Activated CD4-positive, alpha-beta T cell treated with anti-CD3 and anti-CD28 coated beads for 24 hours (primary cell): ENCODE measurements around the gene SUZ12.
"Not testable (repeated sequence)": the region's sequence is repeated elsewhere in the genome, so short reads cannot be mapped to it uniquely, and the experiment has no call there.

Experiments used
- DNase-seq, 2 donors: peaks; one replicate each; pipeline ENCODE4 v3.0.0-alpha.2; 2020; ENCODE audit warnings: low read depth in 2 of 2

SUZ12 gene

DNA sequence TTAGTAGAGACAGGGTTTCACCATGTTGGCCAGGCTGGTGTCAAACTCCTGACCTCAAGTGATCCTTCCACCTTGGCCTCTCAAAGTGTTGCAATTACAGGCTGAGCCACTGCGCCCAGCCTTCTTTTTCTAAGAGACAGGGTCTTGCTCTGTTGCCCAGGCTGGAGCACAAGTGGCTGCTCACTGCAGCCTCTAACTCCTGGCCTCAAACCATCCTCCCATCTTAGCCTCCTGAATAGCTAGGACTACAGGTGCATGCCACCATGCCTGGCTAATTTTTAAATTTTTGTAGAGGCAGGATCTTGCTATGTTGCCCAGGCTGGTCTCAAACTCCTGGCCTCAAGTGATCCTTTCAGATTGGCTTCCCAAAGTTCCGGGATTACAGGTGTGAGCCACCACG, 15.1 kb downstream of the SUZ12 start:
- not testable (repeated sequence) for DNase-seq

DNA sequence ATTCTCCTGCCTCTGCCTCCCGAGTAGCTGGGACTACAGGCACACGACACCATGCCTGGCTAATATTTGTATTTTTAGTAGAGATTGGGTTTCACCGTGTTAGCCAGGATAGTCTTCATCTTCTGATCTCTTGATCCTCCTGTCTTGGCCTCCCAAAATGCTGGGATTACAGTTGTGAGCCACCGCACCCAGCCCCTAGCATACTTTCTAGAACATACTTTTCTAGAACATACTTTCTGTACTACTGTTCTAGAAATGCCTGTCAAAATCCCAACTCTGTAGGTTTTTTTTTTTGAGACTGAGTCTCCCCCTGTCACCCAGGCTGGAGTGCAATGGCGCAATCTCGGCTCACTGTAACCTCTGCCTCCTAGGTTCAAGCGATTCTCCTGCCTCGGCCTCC, 27.3 kb downstream of the SUZ12 start:
- not testable (repeated sequence) for DNase-seq

DNA sequence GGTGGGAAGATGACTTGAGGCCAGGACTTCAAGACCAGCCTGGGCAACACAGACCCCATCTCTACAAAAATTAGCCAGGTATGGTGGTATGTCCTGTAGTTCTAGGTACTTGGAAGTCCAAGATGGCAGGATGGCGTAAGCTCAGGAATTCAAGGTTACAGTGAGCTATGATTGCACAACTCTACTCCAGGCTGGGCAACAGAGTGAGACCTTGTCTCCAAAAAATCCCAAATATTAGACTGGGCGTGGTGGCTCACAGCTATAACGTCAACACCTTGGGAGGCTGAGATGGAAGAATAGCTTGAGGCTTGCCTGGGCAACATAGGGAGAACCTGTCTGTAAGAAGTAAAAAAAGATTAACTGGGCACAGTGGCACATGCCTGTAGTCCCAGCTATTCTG, 30.8 kb downstream of the SUZ12 start:
- DNase-seq: no peak

DNA sequence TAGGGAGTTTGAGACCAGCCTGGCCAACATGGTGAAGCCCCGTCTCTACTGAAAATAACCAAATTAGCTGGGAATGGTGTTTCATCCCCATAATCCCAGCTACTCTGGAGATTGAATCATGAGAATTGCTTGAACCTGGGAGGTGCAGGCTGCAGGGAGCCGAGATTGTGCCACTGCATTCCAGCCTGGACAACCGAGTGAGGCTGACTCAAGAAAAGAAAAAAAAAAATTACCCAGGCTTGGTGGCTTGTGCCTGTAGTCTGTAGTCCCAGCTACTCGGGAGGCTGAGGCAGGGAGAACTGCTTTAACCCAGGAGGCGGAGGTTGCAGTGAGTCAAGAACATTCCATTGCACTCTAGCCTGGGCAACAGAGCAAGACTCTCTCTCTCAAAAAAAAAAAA, 33.6 kb downstream of the SUZ12 start:
- not testable (repeated sequence) for DNase-seq

DNA sequence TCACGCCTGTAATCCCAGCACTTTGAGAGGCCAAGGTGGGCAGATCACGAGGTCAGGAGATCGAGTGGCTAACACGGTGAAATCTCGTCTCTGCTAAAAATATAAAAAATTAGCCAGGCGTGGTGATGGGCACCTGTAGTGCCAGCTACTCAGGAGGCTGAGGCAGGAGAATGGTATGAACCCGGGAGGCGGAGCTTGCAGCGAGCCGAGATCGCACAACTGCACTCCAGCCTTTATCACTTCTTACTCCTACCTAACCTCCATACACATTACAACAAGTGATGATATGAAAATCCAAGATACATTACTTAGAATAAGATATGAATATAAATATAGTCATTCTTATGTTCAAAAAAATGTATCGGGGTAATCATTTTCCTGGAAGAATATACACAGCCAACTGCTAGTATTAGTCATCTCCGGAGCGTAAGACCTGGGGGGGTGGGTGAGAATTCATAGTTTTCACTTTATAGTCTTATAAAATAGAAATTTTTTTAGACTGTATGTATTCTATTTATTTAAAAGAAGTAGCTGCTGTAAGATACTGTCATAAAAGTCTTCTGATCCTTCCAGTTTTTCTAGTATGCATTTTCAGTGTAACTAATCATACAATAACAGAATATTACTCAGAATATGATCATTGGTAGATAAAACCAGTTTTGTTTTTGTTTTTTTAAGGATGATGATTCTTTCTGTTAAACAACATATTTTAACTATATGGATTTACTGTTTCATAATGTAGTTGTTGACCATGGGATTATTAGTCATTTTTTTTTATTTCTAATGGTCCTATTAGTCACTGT, 37.7 kb downstream of the SUZ12 start:
- not testable (repeated sequence) for DNase-seq

DNA sequence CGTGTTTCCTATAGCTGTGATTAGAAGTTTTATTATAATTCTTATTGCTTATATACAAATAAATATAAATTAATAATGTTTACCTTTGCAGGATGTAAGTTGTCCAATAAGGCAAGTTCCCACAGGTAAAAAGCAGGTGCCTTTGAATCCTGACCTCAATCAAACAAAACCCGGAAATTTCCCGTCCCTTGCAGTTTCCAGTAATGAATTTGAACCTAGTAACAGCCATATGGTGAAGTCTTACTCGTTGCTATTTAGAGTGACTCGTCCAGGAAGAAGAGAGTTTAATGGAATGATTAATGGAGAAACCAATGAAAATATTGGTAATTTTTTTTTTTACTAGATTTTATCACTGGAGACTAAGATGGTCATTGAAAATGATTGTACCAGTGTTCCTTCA, 38.6 kb downstream of the SUZ12 start:
- DNase-seq: not testable (repeated sequence)

DNA sequence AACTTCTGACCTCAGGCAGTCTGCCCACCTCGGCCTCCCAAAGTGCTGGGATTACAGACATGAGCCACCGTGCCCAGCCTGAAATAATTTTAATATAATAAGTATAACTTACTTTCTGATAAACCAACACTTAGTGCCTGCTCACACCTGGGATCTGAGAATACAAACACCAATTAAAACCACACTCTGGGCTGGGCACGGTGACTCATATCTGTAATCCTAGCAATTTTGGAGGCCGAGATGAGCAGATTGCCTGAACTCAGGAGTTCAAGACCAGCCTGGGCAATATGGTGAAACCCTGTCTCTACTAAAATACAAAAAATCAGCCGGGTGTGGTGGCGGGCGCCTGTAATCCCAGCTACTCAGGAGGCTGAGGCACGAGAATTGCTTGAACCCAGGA, 55.0 kb downstream of the SUZ12 start:
- DNase-seq: not testable (repeated sequence)

DNA sequence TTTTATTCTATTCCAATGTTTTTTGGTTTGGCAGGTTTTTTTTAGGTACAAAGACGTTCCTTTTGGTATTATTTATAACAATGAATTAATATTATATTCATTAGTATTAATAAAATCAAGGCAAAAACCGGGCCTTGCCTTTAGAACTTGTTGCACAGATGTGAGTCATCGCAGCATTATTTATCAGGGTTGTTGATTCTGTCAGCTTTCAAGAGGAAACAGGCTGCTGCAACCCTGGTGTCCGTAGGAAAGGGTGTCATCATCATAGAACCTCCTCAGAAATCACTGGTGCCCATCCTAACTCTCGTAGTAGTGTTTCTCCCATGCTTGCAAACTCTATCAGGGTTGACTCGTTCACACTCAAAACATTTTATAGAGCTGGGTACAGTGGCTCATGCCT, 60.2 kb downstream of the SUZ12 start:
- DNase-seq: no peak

DNA sequence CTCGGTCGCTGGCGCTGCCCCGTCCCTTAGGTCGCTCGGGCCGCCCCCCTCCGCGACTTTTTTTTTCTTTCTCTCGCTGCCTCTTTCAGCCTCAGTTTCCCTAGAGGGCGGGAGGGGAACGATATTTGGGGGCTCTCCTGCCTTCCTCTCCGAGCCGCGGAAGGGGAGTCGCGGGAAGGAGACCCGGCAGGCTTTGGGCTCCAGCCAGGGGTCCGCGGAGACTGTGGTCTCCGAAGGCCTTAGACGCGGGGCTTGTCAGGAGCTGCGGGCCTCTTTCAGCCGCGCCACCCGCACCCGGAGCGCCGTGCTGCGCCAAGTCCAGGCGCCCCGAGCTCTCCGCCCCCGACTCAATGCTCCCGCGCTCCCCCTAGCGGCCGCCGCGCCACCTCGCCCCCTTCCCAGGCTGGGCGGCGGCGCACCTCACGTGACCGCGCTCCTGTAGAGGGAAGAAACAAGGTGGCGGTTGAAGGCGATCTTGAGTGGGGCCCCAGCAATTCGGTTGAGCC, 70.2 kb downstream of the SUZ12 start, which contains the start of gene LRRC37B:
LRRC37B (plus strand) TSS at position 427 of the 506 bp plus-strand sequence. CDS start 14,010 bp downstream, outside the sequence.
- peak; percentile 81 to 86 for DNase-seq

DNA sequence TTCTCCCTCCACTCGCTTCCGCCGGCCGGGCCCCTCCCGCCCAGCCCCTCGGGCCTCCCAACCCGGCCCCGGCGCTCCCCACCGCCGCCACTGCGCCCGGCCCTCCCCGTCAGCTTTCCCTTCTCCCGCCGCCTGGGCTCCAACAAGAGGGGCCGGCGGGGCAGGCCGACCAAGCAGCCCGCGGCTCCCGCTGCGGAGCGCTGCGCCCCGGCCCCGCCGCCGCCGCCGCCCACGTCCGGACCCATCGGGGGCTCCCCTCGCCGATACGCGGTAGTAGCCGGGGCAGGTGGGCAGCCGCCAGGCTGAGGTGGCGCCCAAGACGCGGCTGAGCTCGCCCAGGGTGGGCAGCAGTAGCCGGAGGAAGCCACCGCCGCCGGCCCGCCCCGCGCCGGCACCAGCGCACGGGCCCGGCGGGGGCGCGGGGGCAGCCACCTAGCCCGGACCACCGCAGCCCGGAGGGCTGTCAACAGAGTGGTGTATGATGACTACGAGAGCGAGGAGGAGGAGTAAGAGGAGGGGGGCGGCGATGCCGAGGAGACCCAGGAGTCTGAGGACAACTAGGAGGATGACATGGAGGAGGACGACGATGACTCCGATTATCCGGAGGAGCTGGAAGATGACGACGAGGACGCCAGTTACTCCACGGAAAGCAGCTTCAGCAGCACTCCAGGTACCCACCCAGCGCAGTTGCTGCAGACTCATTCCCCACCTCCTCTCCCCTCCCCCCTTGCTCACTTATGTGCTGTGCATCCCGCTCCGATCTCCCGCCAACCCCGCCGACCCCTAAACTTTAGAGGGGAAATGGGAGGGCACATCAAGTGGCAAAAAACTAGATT, 70.9 kb downstream of the SUZ12 start:
- DNase-seq: peak; percentile 18 to 27

DNA sequence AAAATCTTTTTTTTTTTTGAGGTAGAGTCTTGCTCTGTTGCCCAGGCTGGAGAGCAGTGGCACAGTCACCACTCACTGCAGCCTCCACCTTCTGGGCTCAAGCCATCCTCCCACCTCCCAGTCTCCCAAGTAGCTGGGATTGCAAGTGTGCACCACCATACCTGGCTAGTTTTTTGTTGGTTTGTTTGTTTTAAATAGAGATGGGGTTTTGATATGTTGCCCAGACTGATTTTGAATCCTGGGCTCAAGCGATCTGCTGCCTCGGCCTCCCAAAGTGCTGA, 72.4 kb downstream of the SUZ12 start:
- DNase-seq: no peak

DNA sequence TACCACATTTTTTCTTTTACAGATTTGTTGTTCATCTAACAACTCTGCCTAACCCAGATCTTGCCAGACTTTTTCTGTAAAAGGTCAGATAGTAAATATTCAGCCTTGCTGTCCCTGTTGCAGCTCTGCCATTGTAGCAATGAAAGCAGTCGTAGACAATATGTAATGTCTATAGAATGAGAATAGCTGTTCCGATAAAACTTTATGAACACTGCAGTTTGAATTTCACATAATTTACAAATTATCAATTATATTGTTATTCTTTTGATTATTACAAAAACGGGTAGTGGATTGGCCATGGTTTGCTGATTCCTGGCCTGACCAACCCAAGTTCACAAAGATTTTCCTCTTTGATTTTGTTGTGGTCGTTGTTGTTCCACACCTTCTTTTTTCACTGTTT, 73.3 kb downstream of the SUZ12 start:
- no peak for DNase-seq

DNA sequence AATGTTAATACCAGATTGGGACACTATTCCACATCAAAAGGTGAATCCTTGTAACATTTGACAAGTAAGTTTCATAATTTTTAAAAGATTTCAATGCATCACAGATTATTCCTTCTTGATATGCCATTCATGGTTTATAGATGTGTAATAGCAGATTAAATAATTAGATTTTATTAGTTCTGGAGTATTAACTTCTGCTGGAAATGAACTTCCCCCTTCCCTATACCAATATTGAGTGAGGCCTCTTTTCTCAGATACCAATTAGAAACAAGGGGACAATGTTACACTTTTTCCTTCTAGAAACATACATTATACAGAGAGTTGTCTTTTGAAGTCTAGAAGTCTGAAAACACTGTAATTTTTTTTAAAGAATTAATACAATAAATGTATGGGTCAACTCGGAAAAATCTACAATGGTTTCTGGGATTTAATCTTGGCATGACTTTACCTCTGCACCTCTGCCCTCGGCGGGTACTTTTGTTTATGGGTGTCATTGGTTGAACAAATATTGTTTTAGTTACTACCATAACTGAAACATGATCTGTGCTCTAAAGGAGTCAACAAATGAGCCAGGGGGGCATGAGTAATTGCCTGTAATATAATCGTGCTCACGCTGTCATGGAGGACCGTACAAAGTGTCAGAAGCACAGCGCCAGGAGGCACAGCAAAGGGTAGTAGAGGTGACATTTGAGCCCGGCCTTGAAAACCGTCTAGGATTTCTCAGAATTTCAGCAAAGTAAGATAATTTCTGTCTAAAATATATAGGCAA, 78.6 kb downstream of the SUZ12 start:
- DNase-seq: no peak

DNA sequence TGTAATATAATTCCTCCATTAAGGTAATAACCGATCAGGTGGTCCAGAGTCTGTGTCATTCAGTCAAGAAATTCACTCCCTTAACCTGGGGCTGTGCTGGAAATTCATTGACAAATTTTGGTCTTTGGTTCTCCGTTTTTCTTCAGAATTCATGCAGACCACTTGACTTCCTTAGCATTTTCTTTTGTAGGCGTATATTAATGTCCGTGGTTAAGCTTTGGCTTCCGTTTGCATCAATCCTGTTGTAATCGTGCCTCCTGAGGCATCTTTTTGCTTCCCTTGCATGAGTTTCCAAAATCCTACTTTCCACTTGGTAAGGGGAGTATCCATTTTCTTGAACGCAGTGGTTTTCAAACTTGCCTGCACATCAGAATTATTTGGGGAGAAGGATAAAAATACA, 79.4 kb downstream of the SUZ12 start:
- DNase-seq: no peak

DNA sequence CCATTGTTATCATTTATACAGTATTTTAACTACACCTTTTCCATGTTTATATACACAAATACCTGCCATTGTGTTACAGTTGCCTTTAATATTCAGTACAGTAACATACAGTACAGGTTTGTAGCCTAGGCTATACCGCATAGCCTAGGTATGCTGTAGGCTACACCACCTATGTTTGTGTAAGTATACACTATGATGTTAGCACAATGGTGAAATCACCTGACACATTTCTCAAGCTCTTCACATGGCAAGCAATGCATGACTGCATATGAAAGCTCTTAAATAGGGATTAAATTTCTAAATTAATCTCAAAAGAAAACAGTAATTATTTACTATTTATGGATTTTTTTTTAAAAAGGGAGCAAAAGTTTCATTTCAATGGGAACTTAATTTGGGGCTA, 82.4 kb downstream of the SUZ12 start:
- DNase-seq: no peak

DNA sequence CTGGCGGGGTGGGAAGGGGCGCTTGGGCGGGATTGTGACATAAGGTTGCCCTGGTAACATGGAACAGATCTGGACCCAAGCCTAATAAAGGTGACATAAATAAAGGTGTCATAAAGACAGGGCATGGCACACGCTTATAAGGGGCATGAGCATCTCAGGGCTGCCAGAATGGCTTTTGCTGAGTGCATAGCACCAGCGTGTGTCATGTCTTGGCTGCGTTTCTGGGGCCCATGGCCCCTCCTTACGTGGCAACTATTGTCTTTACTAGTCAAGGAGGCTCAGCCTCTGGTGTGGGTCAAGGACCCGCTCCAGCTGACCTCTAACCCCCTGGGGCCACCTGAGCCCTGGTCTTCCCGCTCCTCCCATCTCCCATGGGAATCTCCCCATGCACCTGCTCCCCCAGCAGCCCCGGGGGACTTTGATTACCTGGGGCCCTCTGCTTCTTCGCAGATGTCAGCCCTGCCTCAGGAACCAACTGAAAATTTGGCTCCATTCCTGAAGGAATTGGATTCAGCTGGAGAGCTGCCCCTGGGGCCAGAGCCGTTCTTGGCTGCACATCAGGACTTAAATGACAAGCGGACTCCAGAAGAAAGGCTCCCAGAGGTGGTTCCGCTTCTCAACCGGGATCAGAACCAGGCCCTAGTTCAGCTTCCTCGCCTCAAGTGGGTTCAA, 84.3 kb downstream of the SUZ12 start:
- no peak for DNase-seq

DNA sequence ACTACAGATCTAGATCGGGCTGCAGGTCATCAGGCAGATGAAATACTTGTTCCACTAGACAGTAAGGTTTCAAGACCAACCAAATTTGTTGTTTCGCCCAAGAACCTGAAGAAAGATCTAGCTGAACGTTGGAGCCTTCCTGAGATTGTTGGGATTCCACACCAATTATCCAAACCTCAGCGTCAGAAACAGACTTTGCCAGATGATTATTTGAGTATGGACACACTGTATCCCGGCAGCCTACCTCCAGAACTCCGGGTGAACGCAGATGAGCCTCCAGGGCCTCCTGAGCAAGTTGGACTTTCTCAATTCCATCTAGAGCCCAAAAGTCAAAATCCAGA, 84.8 kb downstream of the SUZ12 start:
- DNase-seq: no peak

DNA sequence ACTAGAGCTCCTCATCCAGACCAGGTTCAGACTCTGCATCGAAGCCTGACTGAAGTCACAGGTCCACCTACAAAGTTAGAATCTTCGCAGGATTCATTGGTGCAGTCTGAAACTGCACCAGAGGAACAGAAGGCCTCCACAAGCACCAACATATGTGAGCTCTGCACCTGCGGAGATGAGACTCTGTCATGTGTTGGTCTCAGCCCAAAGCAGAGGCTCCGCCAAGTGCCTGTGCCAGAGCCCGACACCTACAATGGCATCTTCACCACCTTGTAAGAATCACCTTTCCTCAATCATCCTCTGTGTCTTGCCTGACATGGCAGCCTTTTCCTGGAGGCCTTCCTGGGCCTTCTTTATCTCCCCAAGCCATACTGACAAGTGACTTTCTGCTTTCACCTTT, 85.7 kb downstream of the SUZ12 start:
- not testable (repeated sequence) for DNase-seq

DNA sequence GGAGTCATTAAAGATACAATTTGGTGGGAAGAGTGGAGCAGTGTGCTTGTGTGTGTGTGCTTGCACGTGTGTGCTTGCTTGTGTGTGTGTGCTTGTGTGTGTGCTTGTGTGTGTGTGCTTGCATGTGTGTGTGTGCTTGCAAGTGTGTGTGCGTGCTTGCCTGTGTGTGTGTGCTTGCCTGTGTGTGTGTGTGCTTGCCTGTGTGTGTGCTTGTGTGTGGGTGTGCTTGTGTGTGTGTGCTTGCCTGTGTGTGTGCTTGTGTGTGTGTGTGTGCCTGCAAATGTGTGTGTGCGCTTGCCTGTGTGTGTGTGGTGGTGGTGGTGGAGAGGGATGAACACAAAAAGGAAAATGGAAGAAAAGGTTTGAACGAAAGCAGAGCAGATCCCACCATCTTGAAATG, 90.5 kb downstream of the SUZ12 start:
- DNase-seq: not testable (repeated sequence)

DNA sequence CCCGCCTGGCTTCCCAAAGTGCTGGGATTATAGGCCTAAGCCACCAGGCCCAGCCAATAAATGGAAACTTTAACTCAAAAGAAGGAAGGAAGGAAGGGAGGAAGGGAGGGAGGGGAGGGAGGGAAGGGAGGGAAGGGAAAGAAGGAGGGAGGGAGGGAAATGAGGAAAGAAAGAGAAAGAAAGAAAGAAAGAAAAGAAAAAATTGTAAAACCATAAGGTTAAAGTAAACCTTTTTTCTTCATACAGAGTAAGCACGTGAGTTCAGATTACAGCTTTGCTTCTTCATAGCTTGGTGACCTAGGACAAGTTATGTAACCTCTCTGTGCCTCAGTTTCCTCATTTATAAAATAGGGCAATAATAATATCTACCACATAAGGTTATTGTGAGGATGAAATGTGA, 96.4 kb downstream of the SUZ12 start:
- no peak for DNase-seq

DNA sequence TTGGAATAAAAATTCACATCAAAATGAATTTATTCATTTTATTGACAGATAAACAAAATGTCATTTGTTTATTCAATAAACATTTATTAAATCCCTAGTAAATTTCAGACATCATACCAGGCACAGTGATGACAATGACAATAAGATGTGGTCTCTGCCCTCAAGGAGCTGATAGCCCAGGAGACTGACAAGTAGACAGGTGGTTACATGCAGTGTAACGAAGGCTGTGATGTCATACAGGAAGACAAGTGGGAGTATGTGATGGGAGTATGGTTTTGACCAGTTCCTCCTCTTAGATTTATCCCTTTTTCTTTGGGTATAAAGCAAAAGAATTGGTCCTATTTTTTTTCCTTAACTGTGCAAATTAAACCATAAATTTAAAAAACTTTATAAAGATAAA, 97.0 kb downstream of the SUZ12 start:
- not testable (repeated sequence) for DNase-seq

DNA sequence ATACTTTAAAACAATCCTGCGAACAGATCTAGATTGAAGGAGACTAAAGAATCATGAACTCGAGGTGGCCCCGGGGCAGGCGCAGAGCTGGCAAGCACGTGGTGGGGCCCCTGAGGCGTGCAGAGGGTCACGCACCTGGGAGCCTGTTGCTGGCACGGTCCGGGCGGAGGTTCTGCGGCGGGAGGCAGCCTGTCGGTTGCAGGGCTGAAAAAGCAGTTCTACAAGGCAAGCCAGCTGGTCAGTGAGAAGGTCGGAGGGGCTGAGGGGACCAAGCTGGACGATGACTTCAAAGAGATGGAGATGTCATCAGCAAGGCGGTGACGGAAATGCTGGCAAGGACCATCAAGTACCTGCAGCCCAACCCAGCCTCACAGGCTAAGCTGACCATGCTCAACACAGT, 103.4 kb downstream of the SUZ12 start:
- DNase-seq: not testable (repeated sequence)
